Glomerular endothelial cell (primary cell): ENCODE data around the gene SLC16A2. TPM values are rescaled to one million over a fixed set of nuclear protein-coding genes. Genes with fewer than 3 reads are reported as not detected.
"Not testable (repeated sequence)": the region's sequence is repeated elsewhere in the genome, so short reads cannot be mapped to it uniquely, and the experiment has no call there.

Source experiments
- DNase-seq: peaks from one replicate; pipeline ENCODE4 v3.0.0-alpha.2; 2011; ENCODE audit warnings: low read depth, low spot score; ENCODE audit errors: extremely low read depth
- total RNA-seq: library from RNA; depleted of rRNA; stranded (reverse); fragments of >200 nt; gene quantifications from 2 replicates; pipeline ENCODE4 v1.2.3, GENCODE V29; 2015

SLC16A2 gene
- total RNA-seq, 1 donor from 2014 or later: 1.9 TPM

- DNase-seq: no peak
Measured at GRCh38 chrX:74445099-74445498, 23.8 kb downstream of the SLC16A2 start.

DNA sequence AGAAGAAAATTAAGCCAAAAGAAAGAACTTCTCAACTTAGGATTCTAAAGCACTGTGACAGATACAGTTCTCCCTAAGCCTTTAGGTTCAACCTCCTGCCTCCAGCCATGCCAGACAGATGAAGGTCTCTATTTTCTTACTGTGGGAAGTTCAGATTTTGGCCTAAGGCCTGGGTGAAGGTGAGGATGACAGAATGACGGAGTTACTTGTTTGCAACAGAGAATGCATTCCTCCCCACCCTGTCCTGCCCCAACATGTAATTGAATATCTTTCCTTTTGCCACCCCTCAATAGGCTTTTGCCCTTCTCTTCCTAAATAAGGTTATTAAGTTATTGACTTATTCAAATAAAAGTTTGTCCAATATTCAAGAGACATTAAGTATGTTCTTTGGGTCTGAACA lies 25.6 kb downstream of the SLC16A2 start:
- no peak for DNase-seq

DNA sequence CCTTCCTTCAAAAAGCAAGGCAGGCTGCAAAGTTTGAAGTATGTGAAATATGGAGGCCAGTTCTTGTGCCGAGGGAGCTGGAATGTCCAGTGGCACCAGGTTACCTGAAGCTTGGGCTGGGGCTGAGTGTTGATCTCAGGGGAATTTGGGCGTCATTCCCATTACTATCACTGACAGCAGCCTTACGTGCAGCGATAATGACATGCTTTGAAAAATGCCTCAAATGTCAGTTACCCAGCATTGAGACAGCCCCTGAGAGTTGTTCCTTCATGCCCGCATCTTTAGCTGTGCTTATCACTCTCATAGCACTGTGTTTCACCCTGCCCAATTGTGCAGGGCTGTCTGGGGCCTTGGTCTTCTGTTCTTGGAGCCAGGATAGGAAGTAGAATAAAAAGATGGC lies 27.4 kb downstream of the SLC16A2 start:
- no peak for DNase-seq

DNA sequence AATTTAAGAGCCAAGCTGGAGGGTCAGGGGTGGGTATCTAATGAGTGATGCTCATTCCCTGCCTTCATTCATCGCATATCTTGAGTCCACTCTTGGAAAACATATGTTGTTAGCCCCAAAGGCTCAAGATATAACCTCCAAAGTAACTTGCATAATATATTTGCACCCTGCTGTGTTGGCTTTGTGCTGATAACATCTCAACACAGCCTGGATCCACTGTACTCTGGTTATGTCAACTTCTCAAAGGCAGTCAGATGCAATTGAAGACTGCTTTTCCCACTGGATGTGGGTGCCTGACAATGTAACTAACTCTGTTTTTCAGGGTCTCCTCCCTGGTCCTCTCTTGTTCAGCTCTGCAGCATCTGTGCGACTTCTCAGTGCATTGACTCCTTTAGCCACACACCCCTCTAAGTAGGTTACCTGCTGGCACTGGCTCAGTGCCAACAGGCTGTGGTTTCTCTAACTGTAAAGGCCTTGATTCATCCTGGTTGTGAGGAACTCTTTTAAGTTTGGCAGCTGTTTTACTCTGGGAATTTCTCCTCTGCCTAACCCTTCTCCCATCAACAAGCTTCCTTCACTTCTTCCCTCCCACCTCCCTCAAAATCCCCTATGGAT lies 28.1 kb downstream of the SLC16A2 start:
- no peak for DNase-seq

DNA sequence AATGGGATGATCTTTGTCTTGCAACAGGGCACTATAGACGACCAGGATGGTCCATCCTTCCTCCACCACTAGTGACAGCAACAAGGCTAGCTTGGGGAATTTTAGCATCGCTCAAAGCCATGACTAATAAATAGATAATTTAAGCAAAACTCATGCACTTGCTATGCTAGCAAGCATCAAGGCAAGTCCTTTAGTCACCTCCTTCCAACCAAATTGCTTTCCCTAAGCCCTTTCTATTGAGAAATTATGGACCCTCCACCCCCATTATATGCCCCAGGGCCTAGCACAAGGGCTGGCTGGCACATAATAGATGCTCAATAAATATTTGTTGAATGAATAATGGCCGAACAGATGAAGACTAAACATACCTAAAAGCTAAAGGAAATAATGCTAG lies 28.6 kb downstream of the SLC16A2 start:
- DNase-seq: no peak

GRCh38 chrX:74450803-74451449 lies 29.6 kb downstream of the SLC16A2 start:
- DNase-seq: no peak

- no peak for DNase-seq
Measured at GRCh38 chrX:74451450-74452198, 30.3 kb downstream of the SLC16A2 start.

GRCh38 chrX:74452199-74452481 lies 30.8 kb downstream of the SLC16A2 start:
- DNase-seq: no peak

- no peak for DNase-seq
Measured at GRCh38 chrX:74453178-74453577, 31.9 kb downstream of the SLC16A2 start.

DNA sequence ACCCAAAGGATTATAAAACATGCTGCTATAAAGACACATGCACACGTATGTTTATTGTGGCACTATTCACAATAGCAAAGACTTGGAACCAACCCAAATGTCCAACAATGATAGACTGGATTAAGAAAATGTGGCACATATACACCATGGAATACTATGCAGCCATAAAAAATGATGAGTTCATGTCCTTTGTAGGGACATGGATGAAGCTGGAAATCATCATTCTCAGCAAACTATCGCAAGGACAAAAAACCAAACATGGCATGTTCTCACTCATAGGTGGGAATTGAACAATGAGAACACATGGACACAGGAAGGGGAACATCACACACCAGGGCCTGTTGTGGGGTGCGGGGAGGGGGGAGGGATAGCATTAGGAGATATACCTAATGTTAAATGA lies 32.9 kb downstream of the SLC16A2 start:
- not testable (repeated sequence) for DNase-seq

DNA sequence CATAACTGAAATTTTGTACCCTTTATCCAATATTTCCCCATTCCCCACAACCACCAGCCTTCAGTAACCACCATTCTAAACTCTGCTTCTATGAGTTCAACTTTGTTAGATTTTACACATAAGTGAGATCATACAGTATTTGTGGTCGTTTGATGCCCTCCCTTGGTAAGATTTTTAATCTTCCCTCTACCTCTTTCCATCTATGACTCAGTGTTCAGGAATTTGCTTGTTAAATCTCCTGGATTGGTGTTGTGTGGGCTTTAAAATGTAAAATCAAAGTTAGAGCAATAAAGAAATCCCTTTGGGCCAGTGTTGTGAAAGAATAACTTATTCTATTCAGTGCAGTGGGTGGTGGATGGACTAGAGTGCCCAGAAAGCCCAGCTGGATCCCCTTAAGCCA lies 37.4 kb downstream of the SLC16A2 start:
- DNase-seq: no peak

DNA sequence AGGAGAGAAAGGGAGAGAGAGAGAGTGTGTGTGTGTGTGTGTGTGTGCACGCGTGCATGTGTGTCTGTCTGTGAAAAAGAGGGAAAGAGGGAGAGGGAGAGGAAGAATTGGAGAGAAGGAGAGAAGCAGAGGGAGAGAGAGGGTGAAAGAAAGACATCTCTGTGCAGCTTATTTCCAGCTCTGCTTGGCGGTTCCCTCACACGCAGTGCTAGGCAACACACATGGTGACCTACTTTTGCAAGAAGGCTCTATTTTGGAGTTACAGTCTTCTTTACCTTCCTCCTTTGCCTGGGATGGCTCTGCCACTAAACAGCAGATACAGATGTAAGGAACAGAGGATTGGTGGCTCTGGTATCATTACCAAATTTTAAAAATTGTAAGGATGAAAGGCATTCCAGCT lies 40.1 kb downstream of the SLC16A2 start:
- no peak for DNase-seq

- no peak for DNase-seq
Measured at GRCh38 chrX:74464722-74465121, 43.4 kb downstream of the SLC16A2 start.

GRCh38 chrX:74465424-74465823 lies 44.1 kb downstream of the SLC16A2 start:
- DNase-seq: no peak

DNA sequence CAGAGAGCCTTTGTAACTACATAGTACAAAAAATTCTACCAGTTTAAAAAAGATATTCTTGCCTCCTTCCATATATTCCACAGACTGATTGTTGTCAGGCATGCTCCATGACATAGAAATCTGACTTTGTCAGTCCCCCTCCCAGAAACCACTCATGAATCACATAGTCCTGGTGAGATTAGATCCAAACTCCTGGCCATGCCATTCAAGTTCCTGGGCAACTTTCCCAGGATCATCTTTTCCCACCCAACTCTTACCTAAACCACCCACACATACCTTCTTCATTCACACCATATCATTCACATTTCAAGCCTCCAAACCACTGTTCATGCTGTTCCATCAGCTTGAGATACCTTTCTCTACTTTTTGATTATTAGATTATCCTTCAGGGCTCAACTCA lies 46.4 kb downstream of the SLC16A2 start:
- DNase-seq: no peak

- DNase-seq: not testable (repeated sequence)
Measured at GRCh38 chrX:74473116-74473515, 51.8 kb downstream of the SLC16A2 start.

- DNase-seq: no peak
Measured at GRCh38 chrX:74490247-74490646, 69.0 kb downstream of the SLC16A2 start.

- DNase-seq: no peak
Measured at GRCh38 chrX:74492720-74493201, 71.5 kb downstream of the SLC16A2 start.

DNA sequence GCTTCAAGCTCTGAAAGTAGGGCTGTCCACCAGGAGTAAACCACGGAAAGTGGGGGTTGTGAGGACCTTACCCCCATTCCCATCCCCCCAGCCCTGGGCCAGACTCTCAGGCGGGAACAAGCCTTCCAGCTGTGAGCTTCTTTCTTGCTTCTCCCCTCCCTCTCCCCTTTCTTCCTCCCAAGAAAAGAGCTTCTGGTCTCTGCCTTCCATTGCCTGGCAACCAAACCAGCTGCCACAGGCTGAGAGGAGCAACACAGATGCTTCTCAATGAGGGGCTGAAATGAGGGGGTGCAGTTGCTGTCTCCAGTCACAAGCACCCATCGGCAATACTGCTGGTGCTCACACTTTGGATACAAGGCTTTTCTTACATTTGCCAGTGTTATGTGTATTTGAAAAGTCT lies 72.5 kb downstream of the SLC16A2 start:
- DNase-seq: no peak

GRCh38 chrX:74498924-74499323 lies 77.6 kb downstream of the SLC16A2 start:
- no peak for DNase-seq

DNA sequence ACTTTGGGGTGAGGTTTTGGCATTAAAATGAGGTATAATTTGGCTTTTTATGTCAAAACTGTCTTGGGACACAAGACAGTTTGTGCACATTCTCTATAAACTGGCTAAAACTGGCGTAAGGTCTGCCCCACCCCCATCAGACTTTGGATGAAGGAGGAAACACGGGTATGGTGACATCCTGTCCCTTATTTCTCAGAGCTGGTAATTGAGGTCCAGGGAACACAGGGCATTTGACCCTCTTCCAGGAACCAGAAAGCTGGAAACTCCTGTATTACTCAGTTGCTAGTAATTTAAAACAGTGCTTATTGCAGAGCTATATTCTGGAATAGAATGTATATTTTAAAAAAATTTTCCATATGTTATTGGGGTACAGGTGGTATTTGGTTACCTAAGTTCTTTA lies 78.8 kb downstream of the SLC16A2 start:
- DNase-seq: no peak

DNA sequence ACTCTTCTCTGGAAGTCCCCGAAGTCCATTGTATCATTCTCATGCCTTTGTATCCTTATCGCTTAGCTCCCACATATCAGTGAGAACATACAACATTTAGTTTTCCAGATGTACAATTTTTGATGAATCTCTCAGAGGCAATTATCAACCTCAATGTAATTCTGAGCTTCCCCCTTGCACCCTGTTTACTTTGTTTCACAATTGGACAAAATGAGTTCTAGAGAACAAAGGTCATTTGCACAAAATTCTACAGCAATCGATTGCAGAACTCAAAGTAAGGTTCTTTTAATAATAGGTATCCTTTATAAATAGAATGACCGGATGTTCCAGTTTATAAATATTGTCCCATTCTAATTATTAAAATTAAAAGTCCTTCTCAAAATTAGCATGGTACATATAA lies 79.3 kb downstream of the SLC16A2 start:
- no peak for DNase-seq
